Measurements from ENCODE around the gene L1CAM. TPM values are rescaled to one million over a fixed set of nuclear protein-coding genes. Genes with fewer than 3 reads are reported as not detected.

The L1CAM gene
- total RNA-seq, 1 donor from 2014 or later, result 1.4 TPM

GRCh38 chrX:153861151-153861550, 24.8 kb downstream of the L1CAM start:
- Mint-ChIP-seq H3K9me3 (ENCODE audit: low read depth) (peaks cover 3% of the 10 kb centered on the region), H3K27ac (no peak overlapping the region), H3K4me1 (ENCODE audit: low read depth) (no peaks in the 10 kb centered on the region), H3K4me3 (ENCODE audit: low read depth) (no peak overlapping the region), H3K36me3 (ENCODE audit: insufficient read depth) (no peaks in the 10 kb centered on the region), H3K27me3 (peaks cover 10% of the 10 kb centered on the region)
- no peak for TF ChIP-seq CTCF (IDR thresholded peaks at IDR 0.05; ENCODE audit: unreplicated experiment)
- DNase-seq (ENCODE audit: low spot score, unreplicated experiment), result no peak

- H3K4me3 Mint-ChIP-seq (ENCODE audit: low read depth), result no peak overlapping the region
- no peak for TF ChIP-seq CTCF (IDR thresholded peaks at IDR 0.05; ENCODE audit: unreplicated experiment)
- no peak overlapping the region for H3K27ac Mint-ChIP-seq
- peaks cover 3% of the 10 kb centered on the region for H3K9me3 Mint-ChIP-seq (ENCODE audit: low read depth)
- H3K4me1 Mint-ChIP-seq (ENCODE audit: low read depth), result no peaks in the 10 kb centered on the region
- no peak for DNase-seq (ENCODE audit: low spot score, unreplicated experiment)
- H3K27me3 Mint-ChIP-seq, result peaks cover 10% of the 10 kb centered on the region
- H3K36me3 Mint-ChIP-seq (ENCODE audit: insufficient read depth), result no peaks in the 10 kb centered on the region
These were observed 28.5 kb downstream of the L1CAM start for GRCh38 chrX:153857348-153857903.

- no peak for DNase-seq (ENCODE audit: low spot score, unreplicated experiment)
- TF ChIP-seq CTCF (IDR thresholded peaks at IDR 0.05; ENCODE audit: unreplicated experiment), result no peak
- no peaks in the 10 kb centered on the region for H3K4me1 Mint-ChIP-seq (ENCODE audit: low read depth)
- H3K27ac Mint-ChIP-seq, result no peak overlapping the region
- peaks cover 12% of the 10 kb centered on the region for H3K9me3 Mint-ChIP-seq (ENCODE audit: low read depth)
- H3K4me3 Mint-ChIP-seq (ENCODE audit: low read depth), result no peak overlapping the region
- peaks cover 10% of the 10 kb centered on the region for H3K27me3 Mint-ChIP-seq
- no peaks in the 10 kb centered on the region for H3K36me3 Mint-ChIP-seq (ENCODE audit: insufficient read depth)
These were observed 31.3 kb downstream of the L1CAM start for GRCh38 chrX:153854702-153855101.

- H3K4me3 Mint-ChIP-seq (ENCODE audit: low read depth), result no peak overlapping the region
- TF ChIP-seq CTCF (IDR thresholded peaks at IDR 0.05; ENCODE audit: unreplicated experiment), result no peak
- H3K4me1 Mint-ChIP-seq (ENCODE audit: low read depth), result no peaks in the 10 kb centered on the region
- H3K9me3 Mint-ChIP-seq (ENCODE audit: low read depth), result peaks cover 10% of the 10 kb centered on the region
- H3K27ac Mint-ChIP-seq, result no peak overlapping the region
- peaks cover 7% of the 10 kb centered on the region for H3K27me3 Mint-ChIP-seq
- no peak for DNase-seq (ENCODE audit: low spot score, unreplicated experiment)
- H3K36me3 Mint-ChIP-seq (ENCODE audit: insufficient read depth), result no peaks in the 10 kb centered on the region
These were observed 32.1 kb downstream of the L1CAM start for GRCh38 chrX:153853902-153854267.

- TF ChIP-seq CTCF (IDR thresholded peaks at IDR 0.05; ENCODE audit: unreplicated experiment), result no peak
- Mint-ChIP-seq H3K36me3 (ENCODE audit: insufficient read depth) (no peaks in the 10 kb centered on the region), H3K27ac (no peak overlapping the region), H3K9me3 (ENCODE audit: low read depth) (peaks cover 10% of the 10 kb centered on the region), H3K4me1 (ENCODE audit: low read depth) (no peaks in the 10 kb centered on the region), H3K27me3 (peaks cover 4% of the 10 kb centered on the region), H3K4me3 (ENCODE audit: low read depth) (no peak overlapping the region)
- DNase-seq (ENCODE audit: low spot score, unreplicated experiment), result no peak
These were observed 32.6 kb downstream of the L1CAM start for GRCh38 chrX:153853180-153853901.

Measured in progenitor cell of endocrine pancreas (in vitro differentiated cells).